ENCODE results near the gene B3GAT3.

Gene B3GAT3

DNA sequence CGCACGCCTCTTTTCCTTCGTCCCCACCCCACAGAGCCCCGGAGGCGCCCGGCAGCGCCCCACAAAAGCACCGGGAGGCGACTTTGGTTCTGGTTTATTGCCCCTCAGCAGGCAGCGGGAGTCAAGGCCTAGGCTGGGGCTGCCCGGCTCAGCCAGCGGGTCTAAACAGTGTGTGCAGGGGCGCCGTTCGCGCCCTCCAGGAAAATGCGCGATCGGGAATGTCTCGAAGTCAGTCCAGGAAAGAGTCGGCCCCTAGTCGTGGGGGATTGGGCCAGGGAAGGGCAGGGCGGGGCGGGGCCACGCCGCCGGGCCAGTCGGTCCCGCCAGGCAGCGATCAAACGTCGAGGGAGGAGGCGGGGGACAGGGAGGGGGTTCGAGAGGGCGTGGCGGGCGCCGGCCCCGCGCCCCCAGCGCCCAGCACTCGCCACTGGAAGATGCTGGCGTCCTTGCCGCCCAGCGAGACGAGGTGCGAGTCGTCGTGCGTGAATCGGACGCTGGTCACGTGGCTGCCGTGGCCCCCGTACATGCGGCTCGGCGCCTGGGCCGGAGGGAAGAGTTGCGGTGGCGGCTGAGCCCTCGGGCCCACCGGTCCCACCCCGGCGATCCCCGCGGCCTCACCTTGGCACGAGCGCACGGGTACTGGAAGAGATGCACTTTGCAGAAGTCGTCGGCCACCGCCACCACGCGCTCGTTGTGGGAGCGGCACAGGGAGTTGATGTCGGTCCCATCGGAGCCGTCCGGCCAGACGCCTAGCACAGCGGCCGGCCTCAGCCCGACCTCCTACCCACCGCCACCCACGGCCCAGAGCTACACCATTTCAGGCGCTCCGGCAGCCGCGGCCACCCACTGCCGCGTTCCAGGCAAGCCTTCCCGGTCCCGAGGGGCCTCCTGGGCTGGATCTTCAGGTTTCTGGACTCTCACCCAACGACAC is 19.4 kb downstream of the B3GAT3 start (continued):
- TF ChIP-seq EGR2 (tag by site-specific recombination; IDR thresholded peaks at IDR 0.05; ENCODE audit: low read depth) (0 out of 2 replicates have a peak, but pooled peaks have one; percentile 19), ZNF23 (tag by site-specific recombination; IDR thresholded peaks at IDR 0.05; ENCODE audit: borderline replicate concordance) (no peak), ZNF660 (tag by site-specific recombination; IDR thresholded peaks at IDR 0.05) (no peak), ZBTB48 (tag by site-specific recombination; IDR thresholded peaks at IDR 0.05) (peak; percentile 98)

DNA sequence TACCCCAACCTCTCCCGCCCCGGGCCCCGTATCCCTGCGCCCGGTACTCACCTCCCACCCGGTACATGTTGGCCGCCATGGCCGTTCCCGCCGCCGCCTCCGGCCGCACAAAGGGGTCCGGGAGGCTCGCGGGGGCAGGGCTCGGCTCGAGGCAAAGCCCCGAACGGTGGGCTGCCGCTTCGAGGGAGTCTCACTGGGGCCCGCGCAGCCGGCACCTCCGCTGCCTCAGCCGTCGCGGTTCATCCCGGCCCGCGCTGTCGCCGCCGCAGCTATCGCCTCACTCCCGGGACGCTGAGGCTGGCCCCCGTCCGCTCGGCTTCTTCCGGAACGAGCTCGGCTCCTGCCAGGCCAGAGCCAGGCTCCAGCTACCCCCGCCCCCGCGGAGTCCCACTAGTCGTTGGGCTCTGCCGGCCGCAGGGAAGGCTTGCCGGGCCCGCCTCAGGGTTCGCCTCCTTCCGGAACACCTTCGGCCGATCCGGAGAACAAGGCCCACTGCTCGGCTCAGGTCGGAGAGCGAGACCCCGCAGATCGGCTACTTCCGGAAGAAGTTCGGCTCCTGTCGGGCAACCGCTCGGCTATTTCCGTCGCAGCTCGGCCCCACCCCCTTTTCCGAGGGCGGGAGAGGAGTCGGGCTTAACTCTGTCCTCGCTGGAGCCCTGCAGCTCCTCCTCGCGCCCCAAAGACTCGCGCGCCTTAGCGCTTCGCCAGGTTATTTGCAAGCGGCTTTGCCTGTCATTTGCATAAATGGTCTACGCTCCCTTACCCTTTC is 20.2 kb downstream of the B3GAT3 start, which contains the start of gene MTA2:
Gene MTA2, minus strand, starts transcription at position 494 of the 769 bp plus-strand sequence. Its CDS starts 415 bp downstream, at position 79.
- CTCF ChIA-PET: interaction anchor here (0.6 to 2.4 kb wide), 5 partner anchors 9 to 193 kb away, joined by 3 to 12 read pairs (median 5); partner anchors contain the start of genes GANAB and TUT1
- Histone ChIP-seq H3K4me3 (ENCODE audit: low read depth, low read length) (peak within 1 kb of the TSS; percentile 91), H3K27ac (ENCODE audit: extremely low read depth, low read depth, low read length) (peak within 1 kb of the TSS; percentile 95), H3K4me1 (ENCODE audit: control insufficient read depth, insufficient read depth, low read length) (no peaks in the 10 kb centered on the region), H3K9me3 (ENCODE audit: control insufficient read depth, insufficient read depth, low read depth, low read length) (no peaks in the 10 kb centered on the region), H3K36me3 (ENCODE audit: control insufficient read depth in 2 of 2, insufficient read depth in 1 of 2, low read length in 2 of 2) (peaks cover 17 to 66% of the 10 kb centered on the region in 2 experiments; a peak in 2 of 3 replicates)
- POLR2A ChIA-PET: interaction anchor here (0.6 to 4.2 kb wide), 39 partner anchors 10 to 280 kb away, joined by 3 to 140 read pairs (median 4); partner anchors contain the start of genes B3GAT3, C11orf98, CSKMT and EEF1G
- TF ChIP-seq IKZF3 (tag by site-specific recombination; IDR thresholded peaks at IDR 0.05): no peak
- TF ChIP-seq ZNF549 (tag by site-specific recombination; IDR thresholded peaks at IDR 0.05): no peak
- TF ChIP-seq BCL11A (tag by site-specific recombination; IDR thresholded peaks at IDR 0.05; ENCODE audit: low read depth): no peak
- TF ChIP-seq ZNF510 (tag by site-specific recombination; IDR thresholded peaks at IDR 0.05; ENCODE audit: insufficient replicate concordance): no peak
- TF ChIP-seq ZNF37A (tag by site-specific recombination; IDR thresholded peaks at IDR 0.05): no peak
- peak; percentile 4; the same call in 1 of the 2 replicates for TF ChIP-seq EGR2 (tag by site-specific recombination; IDR thresholded peaks at IDR 0.05; ENCODE audit: low read depth)
- no peak for TF ChIP-seq ZNF560 (tag by site-specific recombination; IDR thresholded peaks at IDR 0.05; ENCODE audit: borderline replicate concordance)
- peak; percentile 75 for TF ChIP-seq SP2 (tag by site-specific recombination; IDR thresholded peaks at IDR 0.05)
- TF ChIP-seq, protein P1, sequence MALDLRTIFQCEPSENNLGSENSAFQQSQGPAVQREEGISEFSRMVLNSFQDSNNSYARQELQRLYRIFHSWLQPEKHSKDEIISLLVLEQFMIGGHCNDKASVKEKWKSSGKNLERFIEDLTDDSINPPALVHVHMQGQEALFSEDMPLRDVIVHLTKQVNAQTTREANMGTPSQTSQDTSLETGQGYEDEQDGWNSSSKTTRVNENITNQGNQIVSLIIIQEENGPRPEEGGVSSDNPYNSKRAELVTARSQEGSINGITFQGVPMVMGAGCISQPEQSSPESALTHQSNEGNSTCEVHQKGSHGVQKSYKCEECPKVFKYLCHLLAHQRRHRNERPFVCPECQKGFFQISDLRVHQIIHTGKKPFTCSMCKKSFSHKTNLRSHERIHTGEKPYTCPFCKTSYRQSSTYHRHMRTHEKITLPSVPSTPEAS (tag by site-specific recombination; IDR thresholded peaks at IDR 0.05): no peak
- no peak for TF ChIP-seq ZNF366 (tag by site-specific recombination; conservative IDR thresholded peaks at IDR 0.05)
- TF ChIP-seq, protein P2, sequence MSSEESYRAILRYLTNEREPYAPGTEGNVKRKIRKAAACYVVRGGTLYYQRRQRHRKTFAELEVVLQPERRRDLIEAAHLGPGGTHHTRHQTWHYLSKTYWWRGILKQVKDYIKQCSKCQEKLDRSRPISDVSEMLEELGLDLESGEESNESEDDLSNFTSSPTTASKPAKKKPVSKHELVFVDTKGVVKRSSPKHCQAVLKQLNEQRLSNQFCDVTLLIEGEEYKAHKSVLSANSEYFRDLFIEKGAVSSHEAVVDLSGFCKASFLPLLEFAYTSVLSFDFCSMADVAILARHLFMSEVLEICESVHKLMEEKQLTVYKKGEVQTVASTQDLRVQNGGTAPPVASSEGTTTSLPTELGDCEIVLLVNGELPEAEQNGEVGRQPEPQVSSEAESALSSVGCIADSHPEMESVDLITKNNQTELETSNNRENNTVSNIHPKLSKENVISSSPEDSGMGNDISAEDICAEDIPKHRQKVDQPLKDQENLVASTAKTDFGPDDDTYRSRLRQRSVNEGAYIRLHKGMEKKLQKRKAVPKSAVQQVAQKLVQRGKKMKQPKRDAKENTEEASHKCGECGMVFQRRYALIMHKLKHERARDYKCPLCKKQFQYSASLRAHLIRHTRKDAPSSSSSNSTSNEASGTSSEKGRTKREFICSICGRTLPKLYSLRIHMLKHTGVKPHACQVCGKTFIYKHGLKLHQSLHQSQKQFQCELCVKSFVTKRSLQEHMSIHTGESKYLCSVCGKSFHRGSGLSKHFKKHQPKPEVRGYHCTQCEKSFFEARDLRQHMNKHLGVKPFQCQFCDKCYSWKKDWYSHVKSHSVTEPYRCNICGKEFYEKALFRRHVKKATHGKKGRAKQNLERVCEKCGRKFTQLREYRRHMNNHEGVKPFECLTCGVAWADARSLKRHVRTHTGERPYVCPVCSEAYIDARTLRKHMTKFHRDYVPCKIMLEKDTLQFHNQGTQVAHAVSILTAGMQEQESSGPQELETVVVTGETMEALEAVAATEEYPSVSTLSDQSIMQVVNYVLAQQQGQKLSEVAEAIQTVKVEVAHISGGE (tag by site-specific recombination; conservative IDR thresholded peaks at IDR 0.05; ENCODE audit: low read depth): peak; percentile 37
- no peak; the same call in 1 of the 2 replicates for TF ChIP-seq ZNF843 (tag by site-specific recombination; IDR thresholded peaks at IDR 0.05)
- no peak for TF ChIP-seq MYNN (tag by site-specific recombination; IDR thresholded peaks at IDR 0.05; ENCODE audit: borderline replicate concordance)
- TF ChIP-seq ZNF76 (tag by site-specific recombination; IDR thresholded peaks at IDR 0.05; ENCODE audit: borderline replicate concordance, low read depth): 0 out of 2 replicates have a peak, but pooled peaks have one; percentile 46
- no peak for TF ChIP-seq HOXD13 (CRISPR knock-in tag; IDR thresholded peaks at IDR 0.05; ENCODE audit: borderline replicate concordance)
- TF ChIP-seq, protein P3, sequence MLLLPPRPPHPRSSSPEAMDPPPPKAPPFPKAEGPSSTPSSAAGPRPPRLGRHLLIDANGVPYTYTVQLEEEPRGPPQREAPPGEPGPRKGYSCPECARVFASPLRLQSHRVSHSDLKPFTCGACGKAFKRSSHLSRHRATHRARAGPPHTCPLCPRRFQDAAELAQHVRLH (tag by site-specific recombination; IDR thresholded peaks at IDR 0.05): 0 out of 2 replicates have a peak, but pooled peaks have one; percentile 20
- TF ChIP-seq, protein P4, sequence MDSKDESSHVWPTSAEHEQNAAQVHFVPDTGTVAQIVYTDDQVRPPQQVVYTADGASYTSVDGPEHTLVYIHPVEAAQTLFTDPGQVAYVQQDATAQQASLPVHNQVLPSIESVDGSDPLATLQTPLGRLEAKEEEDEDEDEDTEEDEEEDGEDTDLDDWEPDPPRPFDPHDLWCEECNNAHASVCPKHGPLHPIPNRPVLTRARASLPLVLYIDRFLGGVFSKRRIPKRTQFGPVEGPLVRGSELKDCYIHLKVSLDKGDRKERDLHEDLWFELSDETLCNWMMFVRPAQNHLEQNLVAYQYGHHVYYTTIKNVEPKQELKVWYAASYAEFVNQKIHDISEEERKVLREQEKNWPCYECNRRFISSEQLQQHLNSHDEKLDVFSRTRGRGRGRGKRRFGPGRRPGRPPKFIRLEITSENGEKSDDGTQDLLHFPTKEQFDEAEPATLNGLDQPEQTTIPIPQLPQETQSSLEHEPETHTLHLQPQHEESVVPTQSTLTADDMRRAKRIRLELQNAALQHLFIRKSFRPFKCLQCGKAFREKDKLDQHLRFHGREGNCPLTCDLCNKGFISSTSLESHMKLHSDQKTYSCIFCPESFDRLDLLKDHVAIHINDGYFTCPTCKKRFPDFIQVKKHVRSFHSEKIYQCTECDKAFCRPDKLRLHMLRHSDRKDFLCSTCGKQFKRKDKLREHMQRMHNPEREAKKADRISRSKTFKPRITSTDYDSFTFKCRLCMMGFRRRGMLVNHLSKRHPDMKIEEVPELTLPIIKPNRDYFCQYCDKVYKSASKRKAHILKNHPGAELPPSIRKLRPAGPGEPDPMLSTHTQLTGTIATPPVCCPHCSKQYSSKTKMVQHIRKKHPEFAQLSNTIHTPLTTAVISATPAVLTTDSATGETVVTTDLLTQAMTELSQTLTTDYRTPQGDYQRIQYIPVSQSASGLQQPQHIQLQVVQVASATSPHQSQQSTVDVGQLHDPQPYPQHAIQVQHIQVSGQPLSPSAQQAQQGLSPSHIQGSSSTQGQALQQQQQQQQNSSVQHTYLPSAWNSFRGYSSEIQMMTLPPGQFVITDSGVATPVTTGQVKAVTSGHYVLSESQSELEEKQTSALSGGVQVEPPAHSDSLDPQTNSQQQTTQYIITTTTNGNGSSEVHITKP (tag by site-specific recombination; IDR thresholded peaks at IDR 0.05): peak; percentile 45; the same call in 1 of the 2 replicates
- no peak for TF ChIP-seq ZNF404 (tag by site-specific recombination; IDR thresholded peaks at IDR 0.05)
